OCI-LY7 (cell line): ENCODE results near the gene BTBD9.

Source experiments
- CTCF ChIP-seq: fragments of 200-600 bp; sonication (generic); conservative IDR thresholded peaks from 2 replicates; pipeline ENCODE4 v1.5.1; 2014; ENCODE audit warnings: mild to moderate bottlenecking, antibody characterized with exemption, low read length, moderate library complexity, mixed read lengths
- EZH2phosphoT487 ChIP-seq: fragments of 200-600 bp; sonication (generic); IDR thresholded peaks from 2 replicates; pipeline ENCODE4 v1.6.1; 2018; ENCODE audit warnings: low read depth, borderline replicate concordance, mild to moderate bottlenecking, mixed run types, antibody characterized with exemption, low read length, moderate library complexity, mixed read lengths

GRCh38 chr6:38423746-38424145 lies 216.0 kb downstream of the BTBD9 start:
- TF ChIP-seq CTCF (no peak), EZH2phosphoT487 (no peak)
